ENCODE data around the gene FAM234A.

- TF ChIP-seq HDGF (IDR thresholded peaks at IDR 0.05; ENCODE audit: borderline replicate concordance) (no peak), LEF1 (IDR thresholded peaks at IDR 0.05; ENCODE audit: borderline replicate concordance) (no peak), TARDBP (IDR thresholded peaks at IDR 0.05) (no peak), FOXM1 (IDR thresholded peaks at IDR 0.05; ENCODE audit: borderline replicate concordance) (no peak), NFRKB (IDR thresholded peaks at IDR 0.05) (no peak), SP1 (IDR thresholded peaks at IDR 0.05) (no peak), BHLHE40 (IDR thresholded peaks at IDR 0.05; ENCODE audit: borderline replicate concordance) (no peak), FOXA1 (IDR thresholded peaks at IDR 0.05) (no peak), ARNT (IDR thresholded peaks at IDR 0.05) (no peak), ELF4 (IDR thresholded peaks at IDR 0.05) (no peak), SUZ12 (IDR thresholded peaks at IDR 0.05) (no peak), L3MBTL2 (conservative IDR thresholded peaks at IDR 0.05) (no peak)
Measured at GRCh38 chr16:245105-245504, 10.5 kb downstream of the FAM234A start.
